GM12865 (cell line): ENCODE measurements around the gene RHEB.

Experiments used
- DNase-seq: peaks from one replicate; pipeline ENCODE4 v3.0.0; 2010; ENCODE audit warnings: low read depth
- H3K4me3 ChIP-seq: 2 replicates; pipeline ENCODE4 v1.5.1; 2011; ENCODE audit warnings: mild to moderate bottlenecking, low read depth, low read length, control low read depth
- CTCF ChIP-seq: IDR thresholded peaks from 2 replicates; pipeline ENCODE4 v1.5.1; 2011; ENCODE audit warnings: low read length, control low read depth, low read depth, inconsistent platforms; ENCODE audit not compliant: insufficient read depth; ENCODE audit errors: missing control alignments

Gene RHEB

DNA sequence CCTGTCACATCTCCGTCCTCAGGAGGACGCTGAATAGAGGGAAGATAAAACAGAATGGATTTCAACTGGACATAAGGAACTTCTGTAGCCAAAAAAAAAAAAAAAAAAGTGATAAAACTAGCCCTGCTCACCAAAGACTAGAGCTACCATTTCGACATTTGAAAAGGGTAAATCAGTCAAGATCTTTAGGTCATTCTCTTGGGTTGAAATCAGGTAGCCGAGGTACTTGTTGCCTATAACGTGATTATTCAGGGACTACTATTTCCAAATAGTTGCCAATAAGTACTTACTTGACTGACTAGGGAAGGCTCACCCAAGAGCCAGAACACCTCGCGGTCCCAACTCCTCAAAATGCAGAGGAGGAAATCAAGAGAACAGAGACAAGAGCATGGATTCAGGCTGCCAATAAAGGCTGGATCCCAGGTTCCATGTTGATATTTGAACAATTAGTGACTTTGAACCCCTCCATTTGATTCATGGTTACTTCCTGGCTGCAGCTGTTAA lies 2.0 kb downstream of the RHEB start:
- H3K4me3 ChIP-seq, result peak overlapping the region; percentile 77
- TF ChIP-seq CTCF, result no peak
- no peak for DNase-seq

GRCh38 chr7:151515276-151515565 lies 4.5 kb downstream of the RHEB start:
- no peak for TF ChIP-seq CTCF
- H3K4me3 ChIP-seq, result no peak overlapping the region
- no peak for DNase-seq

DNA sequence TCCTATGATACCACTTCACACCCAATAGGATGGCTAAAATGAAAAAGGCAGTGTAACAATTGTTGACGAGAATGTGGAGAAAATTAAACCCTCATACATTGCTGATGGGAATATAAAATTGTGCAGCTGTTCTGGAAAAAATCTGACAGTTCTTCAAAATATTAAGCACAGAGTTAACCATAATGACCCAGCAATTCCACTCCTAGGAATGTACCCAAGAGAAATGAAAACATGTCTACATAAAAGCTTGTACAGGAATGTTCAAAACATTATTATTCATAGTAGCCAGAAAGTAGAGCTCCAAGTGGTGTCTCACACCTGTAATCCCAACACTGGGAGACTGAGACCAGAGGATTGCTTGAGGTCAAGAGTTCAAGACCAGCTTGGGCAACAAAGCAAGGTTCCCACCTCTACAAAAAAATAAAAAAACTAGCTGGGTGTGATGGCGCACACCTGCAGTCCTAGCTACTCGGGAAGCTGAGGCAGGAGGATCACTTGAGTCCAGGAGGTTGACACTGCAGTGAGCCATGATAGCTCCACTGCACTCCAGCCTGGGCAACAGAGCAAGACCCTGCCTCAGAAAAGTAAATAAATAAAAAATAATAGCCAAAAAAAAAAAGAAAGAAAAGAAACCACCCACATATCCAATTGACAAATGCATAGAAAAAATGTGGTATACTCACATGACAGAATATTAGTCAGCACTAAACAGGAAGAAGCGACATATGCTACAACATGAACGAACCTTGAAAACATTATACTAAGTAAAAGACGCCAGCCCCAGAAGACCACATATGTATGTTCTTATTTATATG lies 5.0 kb downstream of the RHEB start:
- no peak for DNase-seq
- TF ChIP-seq CTCF, result no peak
- no peak overlapping the region for H3K4me3 ChIP-seq

DNA sequence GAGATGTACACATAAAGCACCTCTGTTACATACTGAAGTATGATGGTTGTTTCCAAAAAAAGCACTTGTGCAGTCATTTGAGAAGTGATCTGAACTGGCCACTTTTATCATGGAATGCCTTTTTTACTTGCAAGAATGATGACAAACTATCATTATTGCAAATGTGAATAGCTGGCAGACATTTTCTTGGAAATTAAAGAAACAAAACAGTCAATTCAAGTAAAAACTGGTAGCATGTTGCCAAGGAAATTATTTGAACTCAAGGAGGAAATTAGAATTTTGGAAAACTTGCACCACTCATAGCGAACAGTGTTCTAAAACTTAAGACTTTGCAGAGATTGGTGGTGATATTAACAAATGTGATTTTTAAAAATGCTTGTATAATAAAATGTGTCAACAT lies 6.6 kb downstream of the RHEB start:
- no peak overlapping the region for H3K4me3 ChIP-seq
- no peak for DNase-seq
- no peak for TF ChIP-seq CTCF

- H3K4me3 ChIP-seq, result no peak overlapping the region
- no peak for TF ChIP-seq CTCF
- no peak for DNase-seq
Observed at GRCh38 chr7:151512353-151512752, 7.3 kb downstream of the RHEB start.

- TF ChIP-seq CTCF, result no peak
- no peak for DNase-seq
- no peak overlapping the region for H3K4me3 ChIP-seq
Observed at GRCh38 chr7:151511946-151512345, 7.7 kb downstream of the RHEB start.

- no peak overlapping the region for H3K4me3 ChIP-seq
- DNase-seq, result no peak
- no peak for TF ChIP-seq CTCF
Observed at GRCh38 chr7:151511270-151511669, 8.4 kb downstream of the RHEB start.
